PC-9 (cell line): ENCODE data around the gene CTNNA1.

ENCODE experiments used
- EZH2 ChIP-seq: fragments of 200-600 bp; sonication (generic); IDR thresholded peaks from 2 replicates; pipeline ENCODE4 v1.8.0; 2017; ENCODE audit warnings: antibody characterized with exemption, low read depth
- TF ChIP-seq, protein P1 (sequence below): fragments of 200-600 bp; sonication (generic); conservative IDR thresholded peaks from 2 replicates; pipeline ENCODE4 v1.6.1; 2017; ENCODE audit warnings: mixed run types, antibody characterized with exemption, mild to moderate bottlenecking, moderate library complexity

DNA sequence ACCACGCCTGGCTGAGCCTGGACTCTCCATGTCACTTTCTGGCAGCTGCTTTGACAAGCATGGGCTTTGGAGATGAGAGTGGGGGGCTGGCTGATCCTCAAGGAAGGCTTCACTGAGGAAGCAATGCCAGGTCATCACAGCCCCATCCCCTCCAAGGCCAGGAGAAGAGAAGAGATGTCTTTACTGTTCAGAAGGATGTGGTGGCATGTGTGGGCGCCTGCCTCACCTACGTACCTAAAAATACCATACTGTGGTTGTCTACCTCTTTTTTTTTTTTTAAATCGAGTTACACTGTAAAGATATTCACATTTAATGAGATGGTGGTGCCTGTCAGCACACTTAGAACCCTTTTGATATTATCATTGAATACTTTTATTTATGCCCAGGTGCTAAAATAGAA, 26.4 kb upstream of the CTNNA1 start:
- TF ChIP-seq, protein P1, sequence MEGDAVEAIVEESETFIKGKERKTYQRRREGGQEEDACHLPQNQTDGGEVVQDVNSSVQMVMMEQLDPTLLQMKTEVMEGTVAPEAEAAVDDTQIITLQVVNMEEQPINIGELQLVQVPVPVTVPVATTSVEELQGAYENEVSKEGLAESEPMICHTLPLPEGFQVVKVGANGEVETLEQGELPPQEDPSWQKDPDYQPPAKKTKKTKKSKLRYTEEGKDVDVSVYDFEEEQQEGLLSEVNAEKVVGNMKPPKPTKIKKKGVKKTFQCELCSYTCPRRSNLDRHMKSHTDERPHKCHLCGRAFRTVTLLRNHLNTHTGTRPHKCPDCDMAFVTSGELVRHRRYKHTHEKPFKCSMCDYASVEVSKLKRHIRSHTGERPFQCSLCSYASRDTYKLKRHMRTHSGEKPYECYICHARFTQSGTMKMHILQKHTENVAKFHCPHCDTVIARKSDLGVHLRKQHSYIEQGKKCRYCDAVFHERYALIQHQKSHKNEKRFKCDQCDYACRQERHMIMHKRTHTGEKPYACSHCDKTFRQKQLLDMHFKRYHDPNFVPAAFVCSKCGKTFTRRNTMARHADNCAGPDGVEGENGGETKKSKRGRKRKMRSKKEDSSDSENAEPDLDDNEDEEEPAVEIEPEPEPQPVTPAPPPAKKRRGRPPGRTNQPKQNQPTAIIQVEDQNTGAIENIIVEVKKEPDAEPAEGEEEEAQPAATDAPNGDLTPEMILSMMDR, result no peak
- no peak for TF ChIP-seq EZH2
